GM18868 (cell line): ENCODE results near the gene RUSF1.
A peak's percentile ranks its signal among the peaks of the same experiment; 100 is the strongest.
"Not testable (repeated sequence)": the region's sequence is repeated elsewhere in the genome, so short reads cannot be mapped to it uniquely, and the experiment has no call there.

Experiments
- ATAC-seq: cut with Tn5 transposase; IDR thresholded peaks from one replicate; pipeline ENCODE4 v1.9.1; 2021; ENCODE audit warnings: mild to moderate bottlenecking, moderate library complexity; ENCODE audit not compliant: unreplicated experiment

The RUSF1 gene

GRCh38 chr16:31458073-31458843 lies 49.9 kb downstream of the RUSF1 start:
- no peak for ATAC-seq

GRCh38 chr16:31456988-31457360 lies 51.2 kb downstream of the RUSF1 start:
- no peak for ATAC-seq

- ATAC-seq, result no peak
Measured at GRCh38 chr16:31455601-31456314, 52.4 kb downstream of the RUSF1 start.

GRCh38 chr16:31453255-31454204 lies 54.7 kb downstream of the RUSF1 start:
- no peak for ATAC-seq

GRCh38 chr16:31452631-31453106 lies 55.5 kb downstream of the RUSF1 start:
- ATAC-seq, result no peak

GRCh38 chr16:31451681-31452351 lies 56.4 kb downstream of the RUSF1 start:
- ATAC-seq, result peak; percentile 65

GRCh38 chr16:31451201-31451600 lies 57.0 kb downstream of the RUSF1 start:
- ATAC-seq, result no peak

- not testable (repeated sequence) for ATAC-seq
Measured at GRCh38 chr16:31445931-31446330, 62.3 kb downstream of the RUSF1 start.

- no peak for ATAC-seq
Measured at GRCh38 chr16:31441956-31442355, 66.2 kb downstream of the RUSF1 start.

- ATAC-seq, result no peak
Measured at GRCh38 chr16:31440516-31441184, 67.5 kb downstream of the RUSF1 start.

- ATAC-seq, result no peak
Measured at GRCh38 chr16:31439519-31439918, 68.7 kb downstream of the RUSF1 start.
